Lung (tissue), 16 donors: ENCODE measurements around the gene ORC2. TPM values are rescaled to one million over a fixed set of nuclear protein-coding genes. Genes with fewer than 3 reads are reported as not detected.

Experiments
- ATAC-seq: fragments of 200-7000 bp; cut with Tn5 transposase; one replicate; pipeline ENCODE4 v1.9.1; 2020; ENCODE audit warnings: moderate number of reproducible peaks; ENCODE audit not compliant: insufficient read depth, low FRiP score
- DNase-seq, 3 donors: peaks; one replicate each; pipeline ENCODE4 v3.0.0-alpha.2; 2013 to 2017
- H3K27ac ChIP-seq, 2 donors: one replicate each; pipeline ENCODE4 v1.5.1; 2013; ENCODE audit warnings: mild to moderate bottlenecking in 2 of 2, moderate library complexity in 2 of 2, control low read depth in 1 of 2, inconsistent platforms in 1 of 2, low read depth in 1 of 2, low read length in 1 of 2
- H3K27me3 ChIP-seq, 3 donors: one replicate each; pipeline ENCODE4 v1.5.1; 2013; ENCODE audit warnings: low read length in 2 of 3; ENCODE audit not compliant: control insufficient read depth in 3 of 3, insufficient read depth in 3 of 3
- H3K36me3 ChIP-seq, 4 donors: one replicate each; pipeline ENCODE4 v1.5.1; 2013; ENCODE audit warnings: low read length in 4 of 4, mild to moderate bottlenecking in 1 of 4, moderate library complexity in 1 of 4; ENCODE audit not compliant: control insufficient read depth in 4 of 4, insufficient read depth in 4 of 4
- H3K4me1 ChIP-seq, 5 donors: one replicate each; pipeline ENCODE4 v1.5.1; 2013; ENCODE audit warnings: low read length in 5 of 5, mild to moderate bottlenecking in 2 of 5, moderate library complexity in 1 of 5; ENCODE audit not compliant: control insufficient read depth in 5 of 5, insufficient read depth in 5 of 5
- H3K4me3 ChIP-seq: one replicate; pipeline ENCODE4 v1.5.1; 2013; ENCODE audit warnings: mild to moderate bottlenecking, control low read depth, moderate library complexity
- H3K9ac ChIP-seq, 2 donors: one replicate each; pipeline ENCODE4 v1.5.1; 2013; ENCODE audit warnings: low read length in 2 of 2, control low read depth in 1 of 2; ENCODE audit not compliant: insufficient read depth in 1 of 2
- H3K9me3 ChIP-seq, 4 donors: one replicate each; pipeline ENCODE4 v1.5.1; 2013; ENCODE audit warnings: low read length in 3 of 4, mild to moderate bottlenecking in 1 of 4, moderate library complexity in 1 of 4; ENCODE audit not compliant: control insufficient read depth in 4 of 4, insufficient read depth in 3 of 4
- WGBS, 2 donors: extraction: QIAGEN DNeasy Blood & Tissue Kit; methylation state at CpG; one replicate each; pipeline ENCODE4 v1.1.7; 2013; 5-methylcytosine and 5-hydroxymethylcytosine counted together
- long read RNA-seq, 5 donors: transcript quantifications; one replicate each; lab custom pipeline, GENCODE V29; 2026
- polyA plus RNA-seq, 2 donors: library from polyadenylated mRNA; stranded (reverse); fragments of 200-250 nt; gene quantifications; one replicate each; pipeline ENCODE4 v1.2.1, GENCODE V29; 2013
- total RNA-seq, 2 donors: library from RNA; depleted of rRNA in 1 of 2; stranded (reverse); fragments of >200 nt in 1 of 2; gene quantifications; one replicate each; pipeline ENCODE4 v1.2.1, GENCODE V29; 2014 to 2021
- TF ChIP-seq, protein P1 (sequence below): IDR thresholded peaks from 2 replicates; pipeline ENCODE4 v1.5.1; 2012; ENCODE audit warnings: mild to moderate bottlenecking; ENCODE audit errors: control extremely low read depth, extremely low read depth
- donor health status: control.
- donor health status: control.
- donor health status: Bipolar disorder and iron deficiency.
- donor health status: healthy.
- donor health status: DM: yes; HTN: yes; CAD: no.

ORC2 gene
- 10 to 100 TPM; 21.1 to 34.8 TPM for total RNA-seq
- polyA plus RNA-seq: 10 to 100 TPM in 1 of 2 donors, 1 to 10 TPM in 1; 6.0 to 11.6 TPM
- long read RNA-seq, donor 1, full-length matches to known transcripts: 4 of 4 reads
- long read RNA-seq, donor 1, partial matches to known transcripts: 0 of 4 reads
- long read RNA-seq, donor 1, other reads (novel, unspliced or antisense): 0 of 4 reads
- long read RNA-seq, donor 2: 0 reads
- long read RNA-seq, donor 3, full-length matches to known transcripts: 1 of 1 reads
- long read RNA-seq, donor 3, partial matches to known transcripts: 0 of 1 reads
- long read RNA-seq, donor 3, other reads (novel, unspliced or antisense): 0 of 1 reads
- long read RNA-seq, donor 4: 0 reads
- long read RNA-seq, donor 5, full-length matches to known transcripts: 3 of 10 reads
- long read RNA-seq, donor 5, partial matches to known transcripts: 7 of 10 reads
- long read RNA-seq, donor 5, other reads (novel, unspliced or antisense): 0 of 10 reads

GRCh38 chr2:200963124-200963917, at the start of gene ORC2:
Gene ORC2, minus strand, starts transcription at chr2:200963660. Its CDS starts 5,537 bp downstream, at chr2:200958123.
- WGBS, 2 donors: 0% methylated on average over 61 of the region's 61 CpGs
- H3K9ac ChIP-seq: peak within 1 kb of the TSS; percentile 88 to 92
- peak within 1 kb of the TSS; percentile 63 for H3K4me3 ChIP-seq
- H3K36me3 ChIP-seq: peaks cover 0 to 6% (median under 1%) of the 10 kb centered on the region in 4 donors
- peaks cover 0 to 25% (median 3%) of the 10 kb centered on the region in 5 donors for H3K4me1 ChIP-seq
- ATAC-seq: peak; percentile 100
- H3K27me3 ChIP-seq: no peaks in the 10 kb centered on the region
- TF ChIP-seq, protein P1, sequence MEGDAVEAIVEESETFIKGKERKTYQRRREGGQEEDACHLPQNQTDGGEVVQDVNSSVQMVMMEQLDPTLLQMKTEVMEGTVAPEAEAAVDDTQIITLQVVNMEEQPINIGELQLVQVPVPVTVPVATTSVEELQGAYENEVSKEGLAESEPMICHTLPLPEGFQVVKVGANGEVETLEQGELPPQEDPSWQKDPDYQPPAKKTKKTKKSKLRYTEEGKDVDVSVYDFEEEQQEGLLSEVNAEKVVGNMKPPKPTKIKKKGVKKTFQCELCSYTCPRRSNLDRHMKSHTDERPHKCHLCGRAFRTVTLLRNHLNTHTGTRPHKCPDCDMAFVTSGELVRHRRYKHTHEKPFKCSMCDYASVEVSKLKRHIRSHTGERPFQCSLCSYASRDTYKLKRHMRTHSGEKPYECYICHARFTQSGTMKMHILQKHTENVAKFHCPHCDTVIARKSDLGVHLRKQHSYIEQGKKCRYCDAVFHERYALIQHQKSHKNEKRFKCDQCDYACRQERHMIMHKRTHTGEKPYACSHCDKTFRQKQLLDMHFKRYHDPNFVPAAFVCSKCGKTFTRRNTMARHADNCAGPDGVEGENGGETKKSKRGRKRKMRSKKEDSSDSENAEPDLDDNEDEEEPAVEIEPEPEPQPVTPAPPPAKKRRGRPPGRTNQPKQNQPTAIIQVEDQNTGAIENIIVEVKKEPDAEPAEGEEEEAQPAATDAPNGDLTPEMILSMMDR: peak; percentile 34
- peak within 1 kb of the TSS; percentile 88 to 93 for H3K27ac ChIP-seq
- DNase-seq: peak; percentile 96 to 98 (median 97)
- H3K9me3 ChIP-seq: no peaks in the 10 kb centered on the region

- H3K27me3 ChIP-seq: no peaks in the 10 kb centered on the region
- peak overlapping the region in 1 of 2 donors; percentile 40 for H3K27ac ChIP-seq
- H3K4me1 ChIP-seq: no peaks in the 10 kb centered on the region
- ATAC-seq (no peak), DNase-seq (peak in 2 of 3 donors; percentile 5 to 35)
- 82 to 92% methylated on average over 2 of the region's 2 CpGs for WGBS, 2 donors
- TF ChIP-seq, protein P1: no peak
- no peak overlapping the region for H3K9ac ChIP-seq
- peaks cover 2 to 20% (median 10%) of the 10 kb centered on the region in 4 donors for H3K36me3 ChIP-seq
- H3K9me3 ChIP-seq: no peaks in the 10 kb centered on the region
- H3K4me3 ChIP-seq: no peak overlapping the region
These were observed 44.9 kb upstream of the ORC2 start for GRCh38 chr2:201008296-201008829.

DNA sequence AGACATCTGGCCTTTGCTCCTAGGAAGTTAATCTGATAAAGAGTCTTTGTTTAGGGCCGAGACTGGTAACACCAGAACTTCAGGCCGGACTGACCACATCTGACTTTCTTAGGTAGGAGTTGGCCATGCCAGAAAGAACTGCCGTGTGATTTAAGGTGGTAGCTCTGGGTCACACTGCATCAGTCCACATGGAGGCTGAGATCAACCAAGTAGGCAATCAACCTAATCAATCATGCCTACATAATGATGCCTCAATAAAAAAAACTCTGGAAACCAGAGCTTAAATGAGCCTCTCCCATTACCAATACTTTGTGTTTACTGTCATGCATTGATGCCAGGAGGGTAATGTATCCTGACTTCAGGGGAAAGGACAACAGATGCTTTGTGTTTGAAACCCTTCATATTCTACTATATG, 44.1 kb upstream of the ORC2 start:
- TF ChIP-seq, protein P1: no peak
- no peak overlapping the region for H3K27ac ChIP-seq
- H3K4me1 ChIP-seq: no peaks in the 10 kb centered on the region
- H3K9ac ChIP-seq: no peak overlapping the region
- DNase-seq (no peak), ATAC-seq (no peak)
- peaks cover 6 to 20% (median 11%) of the 10 kb centered on the region in 4 donors for H3K36me3 ChIP-seq
- no peaks in the 10 kb centered on the region for H3K27me3 ChIP-seq
- H3K9me3 ChIP-seq: no peaks in the 10 kb centered on the region
- WGBS, 2 donors: 81 to 88% methylated on average over 3 of the region's 3 CpGs
- H3K4me3 ChIP-seq: no peak overlapping the region
